ENCODE results near the gene GAST. TPM values are rescaled to one million over a fixed set of nuclear protein-coding genes. Genes with fewer than 3 reads are reported as not detected.

Gene GAST
- total and polyA plus RNA-seq, 2 of the 13 experiments (the other 11 are each of a cell fraction or from before 2014, with no cell fraction given) = 0.32 to 0.42 TPM

- WGBS (ENCODE audit: low lambda C conversion rate) = 47% methylated on average over 8 of the region's 8 CpGs
- Histone ChIP-seq H4K20me1 (ENCODE audit: insufficient read depth, low read length) (no peaks in the 10 kb centered on the region), H3K4me3 (replicated peaks in 1 of 3; ENCODE audit: insufficient read depth in 1 of 3, low read depth in 2 of 3, low read length in 3 of 3) (no peak overlapping the region), H3K9me3 (ENCODE audit: low read length) (no peaks in the 10 kb centered on the region), H3K27me3 (ENCODE audit: control insufficient read depth in 1 of 2, insufficient read depth in 2 of 2, low read length in 2 of 2) (peaks cover 4 to 35% of the 10 kb centered on the region in 2 experiments; a peak in 4 of 5 replicates), H2AFZ (ENCODE audit: low read length) (no peak overlapping the region), H3K9ac (ENCODE audit: insufficient read depth, low read depth, low read length) (no peak overlapping the region), H3K4me2 (ENCODE audit: low read depth, low read length) (no peak overlapping the region), H3K27ac (ENCODE audit: extremely low read length, insufficient read depth, low read length) (no peak overlapping the region), H3K36me3 (replicated peaks in 1 of 2; ENCODE audit: control insufficient read depth in 1 of 2, insufficient read depth in 2 of 2, low read length in 2 of 2) (no peaks in the 10 kb centered on the region), H3K79me2 (ENCODE audit: insufficient read depth, low read length) (no peaks in the 10 kb centered on the region), H3K4me1 (ENCODE audit: insufficient read depth, low read length) (peaks cover 28% of the 10 kb centered on the region)
- TF ChIP-seq FOXO4 (CRISPR knock-in tag; conservative IDR thresholded peaks at IDR 0.05) (0 out of 2 replicates have a peak, but pooled peaks have one; percentile 65), MTERF4 (CRISPR knock-in tag; IDR thresholded peaks at IDR 0.05) (no peak), RFX1 (IDR thresholded peaks at IDR 0.05) (peak; percentile 66), NFE2L2 (IDR thresholded peaks at IDR 0.05; ENCODE audit: low read length) (peak; percentile 62; the same call in 1 of the 2 replicates)
- FAIRE-seq (no peak), ATAC-seq (no peak), DNase-seq (ENCODE audit: low spot score) (no peak)
- intact Hi-C loops (cut with micrococcal nuclease; ENCODE audit: unreplicated experiment) (no loop called here), in situ Hi-C loops (cut with HindIII; ENCODE audit: extremely low pct_ligation_motif_present, low pct_unique_long_range_greater_than_20kb) (no loop called here)
- BruUV-seq (replicated peaks) = no TSS peak
- ChIA-PET CTCF (ENCODE audit: low intra/inter-chr PET ratio, low total read pairs) (interaction anchor here (0.7 kb wide), 1 partner anchor 44 kb away, joined by 3 read pairs; no protein-coding TSS in a partner anchor), POLR2A (interaction anchor here (0.7 to 0.8 kb wide), 2 partner anchors 22 to 76 kb away, joined by 3 read pairs; partner anchors contain the start of gene JUP)
Measured at GRCh38 chr17:41710472-41711090, 1.6 kb upstream of the GAST start.

All from HepG2 (cell line).